Right hindlimb (tissue), 1 donor: ENCODE measurements around the gene DCX.

Experiments
- DNase-seq: peaks from one replicate; pipeline ENCODE4 v3.0.0-alpha.2; 2018

The DCX gene

DNA sequence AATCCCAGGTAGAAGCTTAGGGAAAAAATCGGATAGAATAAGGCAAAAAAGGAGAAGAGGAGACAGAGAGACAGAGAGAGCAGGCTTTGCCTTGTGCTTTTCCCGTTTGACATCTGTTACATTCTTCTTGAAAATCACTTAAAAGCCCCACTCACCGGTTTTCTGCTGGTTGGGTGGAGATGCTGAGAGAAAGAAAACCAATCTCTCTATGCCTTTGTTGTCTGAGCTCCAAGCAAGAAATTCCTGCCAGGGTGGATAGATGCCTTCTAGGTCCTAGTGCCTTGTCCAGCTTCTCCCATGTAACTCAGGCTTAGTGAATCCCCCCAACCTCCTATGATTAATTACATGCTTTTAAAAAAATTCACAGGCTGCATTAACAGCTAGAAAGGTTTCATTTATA, at the start of gene DCX:
Gene DCX, minus strand, starts transcription at position 210 of the 400 bp plus-strand sequence. CDS start 1,794 bp downstream, outside the sequence.
- peak; percentile 37 for DNase-seq

DNA sequence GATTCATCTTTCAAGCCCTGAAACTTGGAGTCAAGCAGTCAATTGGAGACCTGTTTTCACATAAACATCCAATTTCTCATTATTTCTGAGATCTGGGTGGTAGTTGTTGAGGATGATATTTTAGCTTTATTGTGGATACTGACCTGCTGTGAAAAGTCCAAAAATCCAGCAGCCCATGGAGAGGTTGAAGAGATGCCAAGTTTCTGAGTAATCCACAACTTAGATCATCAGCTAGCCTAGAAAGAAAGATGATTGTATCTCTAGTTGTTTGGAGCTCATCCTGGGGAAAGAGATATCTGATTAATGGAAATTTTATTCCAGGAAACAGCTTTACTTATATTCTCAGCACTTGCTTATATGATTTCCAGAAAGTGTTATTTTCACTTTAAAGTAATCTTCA, 48.6 kb upstream of the DCX start:
- no peak for DNase-seq

GRCh38 chrX:111447298-111447697, 35.3 kb upstream of the DCX start:
- DNase-seq: peak; percentile 40

DNA sequence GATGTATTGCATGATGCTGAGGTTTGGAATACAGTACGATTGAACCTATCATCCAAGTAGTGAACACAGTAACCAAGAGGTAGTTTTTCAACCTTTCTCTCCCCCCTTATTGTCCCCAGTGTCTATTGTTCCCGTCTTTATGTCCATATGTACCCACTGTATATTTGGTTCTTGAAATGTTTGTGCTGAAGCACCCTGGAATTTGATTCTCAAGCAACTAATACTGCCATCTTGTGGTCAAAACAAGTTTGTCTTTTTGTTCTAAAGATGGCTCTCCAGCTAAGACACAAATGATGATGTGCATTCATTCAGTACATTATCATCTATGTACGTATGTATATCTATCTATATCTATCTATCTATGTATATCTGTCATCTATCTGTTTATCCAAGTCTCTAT, 33.5 kb upstream of the DCX start:
- DNase-seq: no peak

GRCh38 chrX:111444881-111445280, 32.9 kb upstream of the DCX start:
- no peak for DNase-seq

DNA sequence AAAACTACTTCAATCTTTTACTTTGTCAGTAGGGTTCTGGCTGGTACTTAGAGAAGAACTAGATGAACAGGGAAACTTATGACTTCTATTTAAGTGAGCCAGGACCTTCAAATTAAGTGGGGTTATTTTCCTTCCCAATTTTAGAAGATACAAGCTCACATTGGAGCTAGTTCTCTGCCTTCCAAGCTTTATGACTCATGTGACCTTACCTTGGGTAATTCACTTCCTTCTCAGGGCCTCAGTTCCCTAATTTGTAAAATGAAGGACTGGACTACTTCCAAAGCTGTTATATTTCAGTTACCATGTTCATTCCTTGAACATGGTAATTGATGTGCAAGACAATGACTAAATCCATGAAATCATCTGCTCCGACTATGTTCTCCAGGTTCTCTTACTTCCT, 32.0 kb upstream of the DCX start:
- DNase-seq: no peak

DNA sequence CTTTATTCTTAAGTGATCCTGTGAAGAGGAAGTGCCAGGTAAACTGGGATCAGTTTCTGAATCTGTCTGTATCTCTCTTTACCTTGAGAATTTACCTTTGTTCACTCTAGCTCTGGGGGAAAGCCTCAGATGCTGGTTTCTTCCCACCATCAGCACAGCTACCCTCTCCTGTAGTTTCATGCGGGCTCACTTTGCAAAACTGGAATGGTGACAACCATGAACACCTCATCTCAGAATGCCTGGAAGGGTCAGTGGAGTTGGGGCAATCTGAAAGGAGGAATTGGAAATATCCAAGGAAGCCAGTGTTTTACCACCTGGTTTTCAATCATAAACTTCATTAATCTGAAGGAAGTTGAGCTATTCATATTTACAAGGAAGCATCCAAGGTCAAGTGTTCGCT, 30.8 kb upstream of the DCX start:
- DNase-seq: no peak

DNA sequence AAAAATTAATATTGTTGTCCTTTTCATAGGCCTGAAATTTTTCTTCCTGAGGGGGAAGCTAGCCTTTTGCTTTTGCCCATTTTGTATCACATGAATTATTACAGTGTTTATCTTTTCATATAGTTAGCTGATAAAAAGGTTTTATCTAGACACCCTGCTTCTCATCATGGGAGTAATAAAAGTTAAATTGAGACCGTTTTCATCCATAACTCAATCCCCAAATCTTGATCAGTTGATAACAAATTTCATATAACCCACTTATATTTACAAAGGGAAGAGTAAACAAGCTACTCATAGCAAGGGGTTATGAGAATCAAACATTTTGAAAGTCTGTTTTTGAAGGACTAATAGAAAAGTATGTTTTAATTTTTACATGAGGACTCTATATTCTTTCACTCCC, 23.5 kb upstream of the DCX start:
- DNase-seq: no peak

GRCh38 chrX:111431001-111431400, 19.0 kb upstream of the DCX start:
- DNase-seq: no peak

GRCh38 chrX:111411557-111411956, 435 bp downstream of the DCX start:
- no peak for DNase-seq

DNA sequence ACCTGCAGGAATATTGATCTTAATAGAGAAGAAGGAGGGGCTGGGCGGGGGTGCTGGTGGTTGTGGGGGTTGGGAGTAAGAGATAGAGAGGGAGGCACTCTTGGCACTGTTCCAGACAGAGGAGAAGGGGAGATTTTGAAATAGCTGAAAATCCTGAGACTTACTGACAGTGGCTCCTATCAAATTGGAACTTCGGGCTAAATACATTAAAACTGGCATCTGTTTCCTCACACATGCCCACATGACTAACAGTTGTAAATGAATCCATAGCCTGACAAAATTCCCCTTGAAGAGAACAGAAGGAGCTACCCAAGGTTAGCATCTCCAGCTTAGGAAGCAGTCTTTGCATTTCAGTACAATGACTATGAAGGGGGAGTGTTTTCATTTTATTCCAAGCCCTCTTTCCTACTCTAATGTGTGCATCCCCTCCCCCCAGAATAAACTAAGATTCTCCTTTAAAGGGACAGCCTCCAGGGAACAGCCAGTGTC, 1.4 kb downstream of the DCX start:
- DNase-seq: no peak

- no peak for DNase-seq
Observed at GRCh38 chrX:111409326-111409725, 2.7 kb downstream of the DCX start.

GRCh38 chrX:111407948-111408347, 4.0 kb downstream of the DCX start:
- no peak for DNase-seq

- no peak for DNase-seq
Observed at GRCh38 chrX:111402344-111402743, 9.6 kb downstream of the DCX start.

DNA sequence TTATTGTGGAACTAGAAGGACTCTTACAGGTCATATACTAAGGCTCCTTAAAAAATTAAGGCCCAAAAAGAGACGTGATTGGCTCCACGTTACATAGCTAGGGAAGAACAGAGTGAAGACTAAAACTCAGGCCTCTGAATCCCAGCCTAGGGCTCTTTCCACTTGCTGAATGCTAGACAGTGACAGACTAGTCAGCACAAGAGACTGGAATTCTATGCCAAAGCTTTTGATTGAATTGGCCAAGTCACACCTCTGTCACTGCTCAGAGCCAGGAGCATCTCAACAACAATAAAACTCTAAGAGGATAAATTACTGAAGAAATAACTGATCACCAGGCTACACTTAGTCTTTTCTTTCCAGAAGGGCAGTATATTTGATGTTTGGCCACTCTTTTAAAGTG, 16.8 kb downstream of the DCX start:
- no peak for DNase-seq

DNA sequence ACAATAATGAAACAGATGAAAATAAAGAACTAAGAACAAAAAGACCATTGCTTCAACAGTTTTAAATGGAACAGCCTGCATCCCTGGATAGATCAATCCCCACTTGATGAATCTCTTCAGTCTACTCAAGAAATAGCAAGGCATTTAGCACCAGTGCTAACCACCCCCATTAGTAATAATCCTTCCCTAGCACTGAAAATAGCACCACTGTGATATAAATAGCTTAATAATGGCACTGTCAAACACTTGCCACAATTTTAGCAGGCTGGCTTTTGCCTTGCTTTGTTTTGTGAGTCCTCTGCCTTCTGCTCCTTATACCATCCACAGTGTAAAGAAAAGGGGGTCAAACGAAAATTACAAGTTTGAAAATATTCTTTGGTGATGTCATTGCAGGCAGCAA, 17.4 kb downstream of the DCX start:
- DNase-seq: no peak

GRCh38 chrX:111387470-111388070, 24.4 kb downstream of the DCX start:
- no peak for DNase-seq

- DNase-seq: no peak
Observed at GRCh38 chrX:111386615-111387233, 25.3 kb downstream of the DCX start.

GRCh38 chrX:111386077-111386476, 25.9 kb downstream of the DCX start:
- no peak for DNase-seq

DNA sequence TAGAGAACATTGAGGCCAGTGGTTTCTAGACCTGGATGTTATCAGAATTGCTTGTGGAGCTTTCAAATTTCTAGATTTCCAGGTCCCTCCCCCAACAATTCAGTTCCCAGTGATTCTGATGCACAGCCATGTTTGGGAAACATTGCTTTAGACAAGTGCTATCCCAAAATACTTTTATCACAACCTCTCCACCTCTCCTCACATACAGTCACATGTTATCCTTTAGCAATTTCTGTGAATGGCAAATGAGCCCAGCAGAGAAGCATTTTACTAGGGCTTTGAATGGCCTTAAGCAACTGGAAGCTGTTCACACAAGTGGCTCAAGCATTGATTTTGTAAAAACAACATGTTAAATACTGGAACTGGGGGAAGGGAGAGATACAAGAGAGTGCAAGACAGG, 29.7 kb downstream of the DCX start:
- no peak for DNase-seq

DNA sequence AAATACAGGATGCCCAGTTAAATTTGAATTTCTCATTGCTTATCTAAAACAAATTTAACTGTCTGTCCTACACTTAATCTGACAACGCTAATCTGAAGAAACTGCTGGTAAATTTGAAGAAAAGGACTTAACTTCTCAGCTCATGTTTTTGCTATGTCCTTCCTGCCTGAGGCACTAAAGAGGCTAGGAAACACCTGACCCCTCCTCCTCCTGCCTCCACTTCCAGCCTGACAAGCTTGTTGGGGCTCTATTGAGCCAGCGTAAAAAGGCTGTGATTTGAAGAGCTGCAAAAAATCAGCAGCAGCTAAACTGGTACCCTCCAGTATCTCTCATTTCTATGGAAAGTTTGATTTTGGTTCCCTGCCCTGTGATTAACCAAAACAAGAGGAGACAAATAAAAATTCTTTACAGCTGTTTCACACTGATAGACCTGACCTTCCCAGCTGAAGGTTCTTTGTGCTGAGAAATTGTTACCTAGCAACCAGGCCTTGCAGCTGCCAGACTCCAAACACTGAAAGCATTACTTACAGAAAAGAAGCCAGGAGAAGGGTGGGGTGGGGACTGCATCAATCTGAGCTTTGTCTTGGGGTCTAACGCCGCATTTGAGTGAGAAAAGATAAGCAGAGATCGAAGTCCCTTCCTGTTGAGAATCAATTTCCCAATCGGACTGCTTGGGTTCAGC, 35.0 kb downstream of the DCX start:
- peak; percentile 38 for DNase-seq

GRCh38 chrX:111376486-111376885, 35.5 kb downstream of the DCX start:
- DNase-seq: no peak

GRCh38 chrX:111375747-111376146, 36.2 kb downstream of the DCX start:
- no peak for DNase-seq

- DNase-seq: no peak
Observed at GRCh38 chrX:111372086-111372485, 39.9 kb downstream of the DCX start.
